Inferior parietal cortex (tissue), 1 donor: ENCODE results near the gene CEP89.
"Not testable (repeated sequence)": the region's sequence is repeated elsewhere in the genome, so short reads cannot be mapped to it uniquely, and the experiment has no call there.

Experiments
- DNase-seq: peaks from one replicate; pipeline ENCODE4 v3.0.0-alpha.2; 2016; ENCODE audit errors: extremely low spot score

CEP89 gene

DNA sequence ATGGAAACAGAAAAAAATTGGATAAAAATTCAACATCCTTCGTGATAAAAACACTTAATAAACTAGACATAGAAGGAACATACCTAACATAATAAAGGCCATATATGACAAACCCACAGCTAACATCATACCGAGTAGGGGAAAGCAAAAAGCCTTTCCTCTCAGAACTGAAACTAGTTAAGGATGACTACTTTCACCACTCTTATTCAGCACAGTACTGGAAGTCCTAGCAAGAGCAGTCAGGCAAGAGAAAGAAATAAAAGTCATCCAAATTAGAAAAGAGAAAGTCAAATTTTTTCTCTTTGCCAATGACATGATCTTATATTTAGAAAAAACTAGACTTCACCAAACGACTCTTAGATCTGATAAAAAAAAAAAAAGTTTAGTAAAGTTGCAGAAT lies 76.4 kb downstream of the CEP89 start:
- DNase-seq, result no peak

DNA sequence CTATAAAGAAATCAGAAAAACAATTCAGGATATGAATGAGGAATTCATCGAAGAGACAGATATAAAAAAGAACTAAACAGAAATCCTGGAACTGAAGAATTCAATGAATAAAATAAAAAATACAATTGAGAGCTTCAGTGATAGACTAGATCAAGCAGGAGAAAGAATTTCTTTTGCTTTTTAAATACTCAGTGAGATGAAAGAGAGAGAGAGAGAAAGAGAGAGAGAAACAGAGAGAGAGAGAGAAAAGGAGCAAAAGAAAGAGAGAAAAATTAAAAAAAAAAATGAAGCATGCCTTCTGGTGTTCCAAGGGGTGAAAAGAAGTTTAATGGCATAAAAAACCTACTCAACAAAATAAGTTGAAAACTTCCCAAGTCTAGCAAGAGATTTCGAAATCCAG lies 80.1 kb downstream of the CEP89 start:
- DNase-seq, result no peak

GRCh38 chr19:32890841-32891240 lies 80.9 kb downstream of the CEP89 start:
- DNase-seq, result no peak

DNA sequence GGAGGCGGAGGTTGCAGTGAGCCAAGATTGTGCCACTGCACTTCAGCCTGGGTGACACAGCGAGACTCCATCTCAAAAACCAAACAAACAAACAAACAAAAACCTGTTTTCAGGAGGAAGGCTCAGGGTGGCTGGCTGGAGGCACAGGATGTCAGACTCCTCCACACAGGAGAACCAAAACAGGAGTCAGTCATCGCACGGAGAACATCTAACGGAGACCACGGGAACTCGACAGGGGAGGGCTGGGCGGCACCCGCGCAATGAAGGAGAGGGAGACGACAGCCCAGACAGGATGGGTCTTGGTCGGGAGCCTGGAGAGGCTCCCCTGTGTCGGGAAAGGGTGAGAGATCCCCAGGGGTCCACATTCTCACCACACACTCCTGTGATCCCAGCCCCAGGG lies 81.4 kb downstream of the CEP89 start:
- DNase-seq, result no peak

GRCh38 chr19:32889137-32889934 lies 82.4 kb downstream of the CEP89 start:
- no peak for DNase-seq

GRCh38 chr19:32887572-32888215 lies 84.1 kb downstream of the CEP89 start:
- no peak for DNase-seq

GRCh38 chr19:32886241-32886640 lies 85.5 kb downstream of the CEP89 start:
- no peak for DNase-seq

GRCh38 chr19:32885255-32885654 lies 86.5 kb downstream of the CEP89 start:
- DNase-seq, result not testable (repeated sequence)

DNA sequence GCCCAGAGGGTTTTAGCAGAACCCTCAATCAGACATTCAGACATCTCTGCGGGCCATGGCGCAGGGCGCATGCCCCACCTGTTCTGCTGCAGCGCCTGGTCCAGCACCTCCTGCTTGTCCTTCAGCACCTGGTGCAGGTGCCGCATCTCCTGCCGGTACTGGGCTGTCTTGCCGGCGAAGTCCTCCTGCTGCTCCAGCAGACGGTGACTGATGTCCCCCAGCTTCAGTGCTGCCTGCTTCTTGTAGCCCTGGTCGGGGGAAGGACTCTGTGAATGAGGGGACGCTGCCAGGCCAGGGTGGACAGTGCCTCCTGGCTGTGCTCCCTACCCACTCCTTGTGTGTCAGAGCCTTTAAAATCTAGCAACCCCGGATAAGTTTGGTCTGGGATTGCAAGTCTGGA lies 90.0 kb downstream of the CEP89 start:
- DNase-seq, result no peak

DNA sequence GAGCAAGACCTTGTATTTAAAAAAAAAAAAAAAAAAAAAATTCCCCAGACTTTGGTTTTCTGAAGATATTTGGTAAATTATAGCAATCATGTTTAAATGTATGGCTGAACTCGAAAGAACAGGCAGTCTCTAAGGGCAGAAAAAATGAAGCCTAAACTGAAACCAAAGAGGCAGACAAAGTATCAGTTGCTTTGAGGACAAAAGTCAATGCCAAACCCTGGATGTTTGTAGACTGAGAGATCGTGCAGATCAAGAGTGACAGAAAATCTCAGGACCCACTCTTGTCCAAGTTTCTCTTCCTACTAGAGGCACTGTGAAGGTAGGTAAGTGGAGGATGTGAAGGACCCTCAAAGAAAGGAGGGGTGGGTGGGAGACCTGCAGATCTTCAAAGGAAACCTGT lies 91.1 kb downstream of the CEP89 start:
- no peak for DNase-seq

- DNase-seq, result no peak
Observed at GRCh38 chr19:32879741-32880140, 92.0 kb downstream of the CEP89 start.

- DNase-seq, result no peak
Observed at GRCh38 chr19:32878988-32879387, 92.8 kb downstream of the CEP89 start.

DNA sequence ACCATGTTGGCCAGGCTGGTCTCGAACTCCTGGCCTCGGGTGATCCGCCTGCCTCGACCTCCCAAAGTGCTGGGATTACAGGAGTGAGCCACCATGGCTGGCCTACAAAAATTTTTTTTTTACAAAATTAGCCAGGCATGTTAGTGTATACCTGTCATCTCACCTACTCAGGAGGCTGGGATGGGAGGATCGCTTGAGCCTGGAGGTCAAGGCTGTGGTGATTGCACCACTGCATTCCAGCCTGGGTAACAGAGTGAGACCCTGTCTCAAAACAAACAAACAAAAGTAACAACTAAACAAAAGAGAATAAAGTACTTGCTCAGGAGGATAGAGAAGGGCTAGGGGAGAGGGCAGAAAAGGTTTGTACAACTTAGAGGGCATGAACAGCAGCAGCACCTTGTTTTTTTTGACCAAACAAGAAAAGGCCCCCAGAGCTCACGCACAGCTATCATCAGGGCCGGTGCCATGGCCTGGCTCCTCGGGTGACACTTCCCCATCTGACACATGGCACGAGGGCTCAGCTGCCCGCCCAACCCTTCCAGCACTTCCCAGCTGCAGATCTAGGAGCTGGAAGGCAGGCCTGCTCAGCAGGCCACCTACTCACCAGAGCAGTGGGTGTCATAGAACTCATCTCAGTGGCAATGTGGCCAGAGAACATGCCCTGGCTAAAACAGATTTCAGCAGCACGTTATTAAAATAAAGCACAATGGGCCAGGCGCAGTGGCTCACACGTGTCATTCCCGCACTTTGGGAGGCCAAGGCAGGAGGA lies 93.6 kb downstream of the CEP89 start:
- no peak for DNase-seq

DNA sequence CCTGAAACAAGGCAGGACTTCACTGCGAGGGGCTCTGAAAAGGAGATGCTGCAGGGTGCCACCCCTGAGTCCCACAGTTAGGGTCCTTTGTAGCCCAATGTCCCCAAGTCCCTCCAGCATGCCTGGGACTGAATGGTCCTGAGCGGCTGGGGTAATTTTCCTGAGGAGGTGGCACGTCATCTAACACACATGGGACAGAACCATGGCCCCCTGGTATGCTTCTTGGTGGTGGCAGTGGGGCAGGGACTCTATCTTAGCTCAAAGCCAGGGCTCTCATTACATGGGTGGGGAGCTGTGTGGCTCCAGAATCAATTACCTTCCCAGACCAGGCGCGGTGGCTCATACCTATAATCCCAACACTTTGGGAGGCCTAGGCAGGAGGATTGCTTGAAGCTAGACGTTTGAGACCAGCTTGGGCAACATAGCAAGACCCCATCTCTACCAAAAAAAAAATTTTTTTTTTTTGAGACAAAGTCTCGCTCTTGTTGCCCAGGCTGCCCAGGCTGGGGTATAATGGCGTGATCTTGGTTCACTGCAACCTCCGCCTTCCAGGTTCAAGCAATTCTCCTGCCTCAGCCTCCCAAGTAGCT lies 94.3 kb downstream of the CEP89 start:
- no peak for DNase-seq

DNA sequence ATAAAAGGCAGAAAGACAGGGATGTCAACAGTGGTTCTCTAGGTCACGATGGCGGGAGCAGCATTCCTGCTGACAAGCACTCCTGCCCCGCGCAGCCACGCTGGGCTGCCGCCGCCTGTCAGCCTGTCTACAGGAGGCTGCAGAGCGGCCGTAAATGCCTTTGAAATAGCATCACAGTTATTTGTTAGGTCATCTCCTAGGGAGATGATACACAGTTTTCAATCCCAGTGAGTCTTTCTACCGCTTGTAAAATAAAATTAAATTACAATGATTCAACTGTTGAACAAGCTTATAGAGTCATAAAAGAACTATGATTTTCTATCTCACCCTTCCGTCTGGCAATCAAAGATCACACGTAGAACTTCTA lies 94.9 kb downstream of the CEP89 start:
- no peak for DNase-seq

GRCh38 chr19:32876236-32876918 lies 95.4 kb downstream of the CEP89 start:
- no peak for DNase-seq

DNA sequence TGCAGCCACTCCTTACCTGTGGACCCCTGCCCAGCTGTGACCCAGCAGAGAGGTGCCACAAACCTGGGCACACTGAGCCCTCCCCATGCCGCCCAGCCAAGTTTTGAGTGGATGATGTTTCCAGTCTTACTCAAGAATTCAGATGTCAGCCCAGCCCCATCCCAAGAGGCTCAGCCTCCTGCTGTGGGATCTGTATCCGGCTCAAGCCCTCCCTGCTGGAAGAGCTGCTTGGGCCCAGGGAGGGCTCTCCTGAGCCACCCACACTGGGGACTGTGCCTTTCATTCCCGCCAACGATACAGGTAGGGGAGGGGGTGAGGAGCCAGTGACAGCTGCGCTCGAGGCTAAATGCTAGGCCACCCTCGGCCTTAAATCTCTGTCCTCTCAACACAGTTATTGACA lies 96.3 kb downstream of the CEP89 start:
- DNase-seq, result no peak

GRCh38 chr19:32874605-32875004 lies 97.2 kb downstream of the CEP89 start:
- no peak for DNase-seq

DNA sequence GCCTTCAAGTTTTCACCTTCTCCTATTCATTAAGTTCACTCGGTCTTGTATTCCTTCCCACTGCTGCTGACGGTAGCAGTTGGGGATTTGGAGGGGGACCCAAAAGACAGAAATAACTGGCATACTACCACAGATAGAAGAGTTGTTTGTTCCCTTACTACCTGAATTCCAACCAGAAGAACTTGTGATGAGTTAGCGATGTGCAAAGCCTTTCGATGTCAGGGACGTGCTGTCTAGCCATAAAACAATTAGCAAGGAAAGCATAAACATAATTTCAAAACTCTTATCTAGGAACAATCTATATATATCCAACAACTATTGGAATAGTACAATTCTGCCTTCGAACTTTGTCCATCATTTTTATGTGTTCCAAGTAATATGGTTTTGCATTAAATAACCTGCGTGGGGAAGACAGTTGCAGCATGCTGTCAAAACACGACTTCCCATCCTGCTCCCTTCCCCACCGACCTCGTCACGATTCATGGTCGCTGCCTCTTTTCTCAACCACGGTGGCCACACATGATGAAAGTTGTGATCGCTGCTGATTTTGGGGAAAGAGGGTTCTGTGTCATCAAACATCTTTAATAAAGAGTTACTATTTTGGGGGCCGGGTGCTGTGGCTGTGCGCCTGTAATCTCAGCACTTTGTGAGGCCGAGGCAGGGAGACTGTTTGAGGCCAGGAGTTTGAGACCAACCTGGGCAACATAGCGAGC lies 98.4 kb downstream of the CEP89 start:
- DNase-seq, result no peak

GRCh38 chr19:32872391-32872790 lies 99.4 kb downstream of the CEP89 start:
- no peak for DNase-seq

DNA sequence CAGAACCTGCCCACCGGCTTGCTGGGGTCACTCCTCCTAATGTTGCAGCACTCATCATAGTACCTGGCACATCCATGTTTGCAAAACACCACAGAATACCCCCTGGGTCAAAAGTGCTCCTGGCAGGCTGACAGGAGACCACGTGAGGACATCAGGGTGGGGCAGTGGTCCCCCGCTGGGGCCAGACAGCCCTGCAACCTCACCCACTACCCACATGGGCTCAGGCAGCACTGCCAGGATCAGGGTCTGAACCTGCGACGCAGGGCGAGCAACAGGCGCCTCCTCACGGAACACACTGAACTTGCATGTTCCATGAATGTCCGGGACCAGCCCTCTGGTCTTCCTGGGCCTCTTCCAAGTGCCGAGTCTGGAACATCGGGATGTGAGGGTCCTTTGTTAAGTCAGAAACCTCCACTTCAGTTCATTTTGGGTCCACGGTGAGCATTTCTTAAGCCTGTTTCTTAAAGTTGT lies 100.7 kb downstream of the CEP89 start:
- no peak for DNase-seq
